ENCODE results near the gene MRPL45.

Gene MRPL45

GRCh38 chr17:38315497-38315896, 18.5 kb downstream of the MRPL45 start:
- no peak for TF ChIP-seq CTCF (conservative IDR thresholded peaks at IDR 0.05; ENCODE audit: low read depth, low read length)
- no peak overlapping the region for H3K4me3 ChIP-seq (ENCODE audit: low read depth, low read length)
- DNase-seq (ENCODE audit: low read depth): no peak

GRCh38 chr17:38317081-38317480, 20.1 kb downstream of the MRPL45 start:
- TF ChIP-seq CTCF (conservative IDR thresholded peaks at IDR 0.05; ENCODE audit: low read depth, low read length): no peak
- H3K4me3 ChIP-seq (ENCODE audit: low read depth, low read length): no peak overlapping the region
- no peak for DNase-seq (ENCODE audit: low read depth)

GRCh38 chr17:38320482-38320881, 23.5 kb downstream of the MRPL45 start:
- H3K4me3 ChIP-seq (ENCODE audit: low read depth, low read length): no peak overlapping the region
- no peak for DNase-seq (ENCODE audit: low read depth)
- TF ChIP-seq CTCF (conservative IDR thresholded peaks at IDR 0.05; ENCODE audit: low read depth, low read length): no peak

GRCh38 chr17:38322156-38322779, 25.3 kb downstream of the MRPL45 start:
- no peak overlapping the region for H3K4me3 ChIP-seq (ENCODE audit: low read depth, low read length)
- peak; percentile 71 for DNase-seq (ENCODE audit: low read depth)
- TF ChIP-seq CTCF (conservative IDR thresholded peaks at IDR 0.05; ENCODE audit: low read depth, low read length): peak; percentile 72

DNA sequence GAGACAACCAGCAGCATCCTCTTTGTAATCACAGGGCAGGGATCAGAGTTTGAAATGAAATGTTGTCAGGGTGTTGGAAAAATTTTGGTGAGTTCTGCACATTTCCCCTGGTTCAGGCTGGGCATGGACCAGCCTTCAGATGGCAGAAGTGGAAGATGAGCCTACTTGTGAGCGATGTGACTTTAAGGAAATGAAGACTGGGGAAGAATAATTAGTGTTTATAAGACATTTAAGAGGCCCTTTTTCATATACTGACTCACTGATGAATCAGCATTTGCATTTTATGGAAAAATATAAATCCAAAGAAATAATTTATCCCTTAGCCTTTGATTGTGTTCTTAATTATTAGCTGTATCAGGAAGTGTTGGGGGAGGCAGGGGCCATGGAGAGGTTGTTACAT, 25.9 kb downstream of the MRPL45 start:
- TF ChIP-seq CTCF (conservative IDR thresholded peaks at IDR 0.05; ENCODE audit: low read depth, low read length): no peak
- no peak for DNase-seq (ENCODE audit: low read depth)
- no peak overlapping the region for H3K4me3 ChIP-seq (ENCODE audit: low read depth, low read length)

DNA sequence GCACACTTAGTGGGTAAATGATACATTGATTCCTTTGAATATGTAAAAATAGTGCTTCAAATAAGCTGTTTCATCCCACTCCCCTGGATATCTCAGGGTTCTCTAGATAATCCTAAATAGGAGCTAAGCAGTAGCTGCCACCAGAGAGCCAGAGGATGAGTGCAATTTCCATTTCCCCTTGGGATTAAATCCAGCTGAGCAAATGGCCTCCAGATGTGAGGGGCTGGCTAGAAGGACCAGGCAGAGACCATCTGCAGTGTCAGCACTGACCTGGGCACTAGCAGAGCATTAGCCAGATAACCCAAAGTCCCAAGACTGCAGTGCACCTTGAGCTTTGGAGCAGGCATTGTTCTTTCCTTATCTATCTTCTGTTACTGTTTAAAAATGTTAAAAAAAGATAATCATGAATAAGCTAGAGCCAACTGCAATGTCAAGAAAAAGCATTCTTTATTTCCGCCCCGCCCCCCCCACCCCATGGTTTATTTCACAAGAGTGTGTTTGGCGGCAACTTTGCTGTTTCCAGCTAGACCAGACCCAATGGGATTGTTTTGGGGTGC, 27.3 kb downstream of the MRPL45 start:
- no peak for DNase-seq (ENCODE audit: low read depth)
- no peak overlapping the region for H3K4me3 ChIP-seq (ENCODE audit: low read depth, low read length)
- TF ChIP-seq CTCF (conservative IDR thresholded peaks at IDR 0.05; ENCODE audit: low read depth, low read length): no peak

- no peak for TF ChIP-seq CTCF (conservative IDR thresholded peaks at IDR 0.05; ENCODE audit: low read depth, low read length)
- DNase-seq (ENCODE audit: low read depth): no peak
- H3K4me3 ChIP-seq (ENCODE audit: low read depth, low read length): no peak overlapping the region
Measured at GRCh38 chr17:38324772-38325171, 27.8 kb downstream of the MRPL45 start.

Data from choroid plexus epithelial cell (primary cell).